IMR-90 (cell line): ENCODE measurements around the gene MICAL3. TPM values are rescaled to one million over a fixed set of nuclear protein-coding genes. Genes with fewer than 3 reads are reported as not detected.
A peak's percentile ranks its signal among the peaks of the same experiment; 100 is the strongest.

Experiments used
- SMC3 ChIP-seq: fragments of 150-350 bp; IDR thresholded peaks from 2 replicates; pipeline ENCODE4 v1.6.1; 2016; ENCODE audit warnings: low read depth, mild to moderate bottlenecking, antibody characterized with exemption, low read length, moderate library complexity
- polyA plus RNA-seq, 3 experiments: library from polyadenylated mRNA; depleted of rRNA; stranded (reverse); fragments of >200 nt; gene quantifications; 2 replicates each; pipeline ENCODE4 v1.2.3, GENCODE V29; 2012; ENCODE audit warnings: low replicate concordance in 1 of 3
- total RNA-seq: library from RNA; depleted of rRNA; stranded (reverse); fragments of >200 nt; gene quantifications from 2 replicates; pipeline ENCODE4 v1.2.3, GENCODE V29; 2012
- TF ChIP-seq, protein P1 (sequence below): conservative IDR thresholded peaks from 2 replicates; pipeline ENCODE4 v1.5.1; 2012; ENCODE audit warnings: mild to moderate bottlenecking, low read depth, low read length, improper control_type of control experiment

Gene MICAL3
- total and polyA plus RNA-seq, 2 of the 4 experiments (the other 2 are of a cell fraction) = 17.6 to 26.8 TPM

DNA sequence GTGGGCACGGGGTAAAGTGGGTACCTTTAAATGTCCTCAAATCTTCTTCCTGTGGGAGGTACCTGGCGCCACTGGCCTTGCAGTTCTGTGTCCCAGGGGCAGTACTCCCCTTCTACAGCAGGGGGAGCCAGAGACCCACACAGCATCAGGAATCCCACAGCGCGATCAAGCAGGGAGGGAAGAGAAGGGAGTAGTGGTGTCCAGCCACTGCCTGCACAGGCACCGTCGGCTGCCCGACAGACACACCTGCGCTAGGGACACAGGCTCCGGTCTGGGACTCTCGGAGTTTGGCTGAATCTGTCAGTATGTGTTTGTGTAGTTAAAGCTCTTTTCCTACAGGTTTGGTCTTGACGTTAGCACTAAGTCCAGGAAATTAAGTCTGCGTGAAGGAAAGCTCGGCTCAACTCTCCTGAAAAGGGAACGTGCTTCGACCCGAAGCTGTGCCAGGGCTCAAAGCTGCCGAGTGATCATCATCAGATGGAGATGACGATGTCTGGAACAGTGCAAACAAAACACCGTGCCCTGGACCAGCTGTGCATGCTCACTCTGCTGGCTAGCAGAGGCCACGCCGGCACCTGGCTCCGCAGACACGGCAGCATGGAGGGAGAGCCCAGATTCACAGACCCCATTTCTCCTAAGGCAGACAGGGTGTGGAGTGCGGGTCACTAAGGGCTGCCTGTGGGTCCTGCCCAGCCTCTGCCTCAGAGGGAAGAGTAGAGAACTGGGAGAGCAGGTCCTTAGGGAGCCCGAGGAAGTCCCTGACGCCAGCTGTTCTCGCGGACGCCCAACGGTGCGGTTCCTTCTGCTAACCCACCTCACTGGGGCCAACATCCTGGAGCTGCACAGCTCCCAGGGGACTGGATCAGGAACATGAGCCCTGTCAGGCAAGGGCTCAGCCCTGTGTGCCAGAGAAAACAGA, 194.1 kb downstream of the MICAL3 start (continued):
- TF ChIP-seq, protein P1, sequence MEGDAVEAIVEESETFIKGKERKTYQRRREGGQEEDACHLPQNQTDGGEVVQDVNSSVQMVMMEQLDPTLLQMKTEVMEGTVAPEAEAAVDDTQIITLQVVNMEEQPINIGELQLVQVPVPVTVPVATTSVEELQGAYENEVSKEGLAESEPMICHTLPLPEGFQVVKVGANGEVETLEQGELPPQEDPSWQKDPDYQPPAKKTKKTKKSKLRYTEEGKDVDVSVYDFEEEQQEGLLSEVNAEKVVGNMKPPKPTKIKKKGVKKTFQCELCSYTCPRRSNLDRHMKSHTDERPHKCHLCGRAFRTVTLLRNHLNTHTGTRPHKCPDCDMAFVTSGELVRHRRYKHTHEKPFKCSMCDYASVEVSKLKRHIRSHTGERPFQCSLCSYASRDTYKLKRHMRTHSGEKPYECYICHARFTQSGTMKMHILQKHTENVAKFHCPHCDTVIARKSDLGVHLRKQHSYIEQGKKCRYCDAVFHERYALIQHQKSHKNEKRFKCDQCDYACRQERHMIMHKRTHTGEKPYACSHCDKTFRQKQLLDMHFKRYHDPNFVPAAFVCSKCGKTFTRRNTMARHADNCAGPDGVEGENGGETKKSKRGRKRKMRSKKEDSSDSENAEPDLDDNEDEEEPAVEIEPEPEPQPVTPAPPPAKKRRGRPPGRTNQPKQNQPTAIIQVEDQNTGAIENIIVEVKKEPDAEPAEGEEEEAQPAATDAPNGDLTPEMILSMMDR = peak; percentile 98
- TF ChIP-seq SMC3 = peak; percentile 98
